Stomach (tissue), 9 donors: ENCODE data around the gene GPC5. TPM values are rescaled to one million over a fixed set of nuclear protein-coding genes. Genes with fewer than 3 reads are reported as not detected.
A peak's percentile ranks its signal among the peaks of the same experiment; 100 is the strongest.

Experiments
- DNase-seq, 2 donors: peaks; one replicate each; pipeline versions ENCODE4 v3.0.0 to v3.0.0-alpha.2; 2013 to 2019
- H3K27ac ChIP-seq, 5 donors: fragments of 200-600 bp in 4 of 5; sonication (generic) in 4 of 5; one replicate each; pipeline ENCODE4 v1.5.1; 2013 to 2019; ENCODE audit warnings: mild to moderate bottlenecking in 1 of 5, moderate library complexity in 1 of 5
- H3K27me3 ChIP-seq, 3 donors: fragments of 200-600 bp; sonication (generic); one replicate each; pipeline ENCODE4 v1.5.1; 2017 to 2019; ENCODE audit warnings: mixed run types in 1 of 3
- H3K36me3 ChIP-seq, 4 donors: fragments of 200-600 bp; sonication (generic); 1 replicate in 3 of 4; 2 replicates in 1 of 4; pipeline ENCODE4 v1.5.1; 2016 to 2019
- H3K4me1 ChIP-seq, 4 donors: fragments of 200-600 bp; sonication (generic); one replicate each; pipeline ENCODE4 v1.5.1; 2016 to 2019
- H3K4me3 ChIP-seq, 4 donors: fragments of 200-600 bp; sonication (generic) in 3 of 4; one replicate each; pipeline ENCODE4 v1.5.1; 2016 to 2019; ENCODE audit warnings: mild to moderate bottlenecking in 1 of 4
- H3K9me3 ChIP-seq, 4 donors: fragments of 200-600 bp; sonication (generic); one replicate each; pipeline ENCODE4 v1.5.1; 2016 to 2019
- EP300 ChIP-seq: sonication (generic); formaldehyde crosslinking; IDR thresholded peaks from one replicate; pipeline ENCODE4 v1.6.1; 2017; ENCODE audit warnings: antibody characterized with exemption
- POLR2A ChIP-seq, 4 donors: fragments of 450-650 bp; IDR thresholded peaks; one replicate each; pipeline ENCODE4 v1.6.1; 2016; ENCODE audit warnings: antibody characterized with exemption in 4 of 4, control low read depth in 2 of 4, mild to moderate bottlenecking in 1 of 4, moderate library complexity in 1 of 4
- POLR2AphosphoS5 ChIP-seq, 3 donors: sonication (generic); formaldehyde crosslinking; IDR thresholded peaks; one replicate each; pipeline ENCODE4 v1.6.1; 2016; ENCODE audit warnings: antibody characterized with exemption in 3 of 3
- WGBS, 5 donors: extraction: QIAGEN DNeasy Blood & Tissue Kit in 3 of 5; methylation state at CpG; one replicate each; pipeline versions ENCODE4 v1.1.5 to v1.1.7; 2013 to 2018; 5-methylcytosine and 5-hydroxymethylcytosine counted together
- intact Hi-C: fragments of 100-400 bp; cut with DNase I; formaldehyde crosslinking; loops from one replicate; pipeline ENCODE4 v1.15.1; 2023; ENCODE audit warnings: low total_unique reads
- polyA plus RNA-seq, 3 donors: library from polyadenylated mRNA; stranded (reverse); fragments of 200-250 nt; gene quantifications; one replicate each; pipeline ENCODE4 v1.2.3, GENCODE V29; 2013
- total RNA-seq, 5 donors: library from RNA; depleted of rRNA; stranded (reverse); fragments of >200 nt; gene quantifications; one replicate each; pipeline versions ENCODE4 v1.1.0 to v1.2.3, GENCODE V29; 2014 to 2016
- TF ChIP-seq, protein P1 (sequence below), 7 experiments: fragments of 450-650 bp in 4 of 7; fragments of 200-600 bp in 3 of 7; sonication (generic) in 3 of 7; IDR thresholded peaks; one replicate each; pipeline ENCODE4 v1.5.1; 2016 to 2019; ENCODE audit warnings: antibody characterized with exemption in 7 of 7, control low read depth in 2 of 7, mild to moderate bottlenecking in 1 of 7
- donor health status: healthy with polysubstance abuse.
- donor health status: Bipolar disorder and iron deficiency.
- donor health status: healthy.

GPC5 gene
- total and polyA plus RNA-seq, 8 donors: 0.87 to 2.8 TPM; not detected in 6

DNA sequence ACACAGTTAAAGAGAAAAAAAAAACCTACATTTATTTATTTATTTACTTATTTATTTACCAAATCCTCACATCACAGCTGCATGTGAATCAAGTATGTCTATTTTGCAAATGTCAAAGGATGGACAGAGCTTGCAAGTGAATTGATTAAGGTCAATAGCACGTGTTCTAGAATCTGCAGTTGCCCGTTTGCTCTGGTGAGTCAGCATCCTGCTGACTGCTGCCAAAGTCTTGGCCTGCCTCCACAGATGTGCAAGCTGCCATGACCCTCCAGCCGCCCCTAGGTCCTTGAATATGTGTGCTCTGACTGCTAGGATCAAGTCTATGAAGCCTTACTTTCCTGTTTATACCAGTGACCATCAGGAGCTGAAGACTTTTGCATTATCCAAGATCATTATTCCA lies 320.6 kb downstream of the GPC5 start:
- TF ChIP-seq, protein P1, sequence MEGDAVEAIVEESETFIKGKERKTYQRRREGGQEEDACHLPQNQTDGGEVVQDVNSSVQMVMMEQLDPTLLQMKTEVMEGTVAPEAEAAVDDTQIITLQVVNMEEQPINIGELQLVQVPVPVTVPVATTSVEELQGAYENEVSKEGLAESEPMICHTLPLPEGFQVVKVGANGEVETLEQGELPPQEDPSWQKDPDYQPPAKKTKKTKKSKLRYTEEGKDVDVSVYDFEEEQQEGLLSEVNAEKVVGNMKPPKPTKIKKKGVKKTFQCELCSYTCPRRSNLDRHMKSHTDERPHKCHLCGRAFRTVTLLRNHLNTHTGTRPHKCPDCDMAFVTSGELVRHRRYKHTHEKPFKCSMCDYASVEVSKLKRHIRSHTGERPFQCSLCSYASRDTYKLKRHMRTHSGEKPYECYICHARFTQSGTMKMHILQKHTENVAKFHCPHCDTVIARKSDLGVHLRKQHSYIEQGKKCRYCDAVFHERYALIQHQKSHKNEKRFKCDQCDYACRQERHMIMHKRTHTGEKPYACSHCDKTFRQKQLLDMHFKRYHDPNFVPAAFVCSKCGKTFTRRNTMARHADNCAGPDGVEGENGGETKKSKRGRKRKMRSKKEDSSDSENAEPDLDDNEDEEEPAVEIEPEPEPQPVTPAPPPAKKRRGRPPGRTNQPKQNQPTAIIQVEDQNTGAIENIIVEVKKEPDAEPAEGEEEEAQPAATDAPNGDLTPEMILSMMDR (IDR thresholded peaks at IDR 0.05): no peak
- TF ChIP-seq EP300: no peak
- no peak for TF ChIP-seq POLR2A (IDR thresholded peaks at IDR 0.05)
- TF ChIP-seq POLR2AphosphoS5 (IDR thresholded peaks at IDR 0.05): no peak
- no peaks in the 10 kb centered on the region for H3K36me3 ChIP-seq
- H3K9me3 ChIP-seq: no peaks in the 10 kb centered on the region
- no peak overlapping the region for H3K27ac ChIP-seq
- no peak overlapping the region for H3K4me3 ChIP-seq
- intact Hi-C loops: no loop called here
- H3K27me3 ChIP-seq: no peaks in the 10 kb centered on the region
- peaks cover 0 to 4% (median 0%) of the 10 kb centered on the region in 4 donors for H3K4me1 ChIP-seq
- DNase-seq: peak in 1 of 2 donors; percentile 7
- 8 to 20% (median 12%) methylated on average over 3 of the region's 3 CpGs for WGBS, 5 donors

DNA sequence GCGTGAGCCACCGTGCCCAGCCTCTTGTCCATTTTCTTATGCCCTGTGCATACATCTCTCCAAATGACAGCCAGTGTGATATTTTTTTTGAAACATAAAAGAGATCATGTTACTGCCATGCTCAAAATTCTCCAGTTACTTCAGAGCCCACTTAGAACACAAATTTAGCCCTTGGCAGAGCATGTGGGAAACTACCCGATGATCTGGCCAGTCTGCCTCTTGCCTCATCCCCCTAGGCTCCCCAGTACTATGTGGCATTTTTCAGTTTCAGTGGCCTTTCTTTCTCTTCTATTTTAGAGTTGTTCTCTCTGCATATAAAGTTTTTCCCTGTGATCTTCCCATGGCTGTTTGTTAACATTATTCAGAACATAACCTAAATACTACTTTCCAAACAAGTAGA lies 323.0 kb downstream of the GPC5 start:
- Histone ChIP-seq H3K27me3 (no peaks in the 10 kb centered on the region), H3K4me3 (no peak overlapping the region), H3K9me3 (no peaks in the 10 kb centered on the region), H3K27ac (no peak overlapping the region), H3K4me1 (peaks cover 0 to 4% (median 0%) of the 10 kb centered on the region in 4 donors), H3K36me3 (no peaks in the 10 kb centered on the region)
- DNase-seq: no peak
- TF ChIP-seq POLR2AphosphoS5 (IDR thresholded peaks at IDR 0.05) (no peak), POLR2A (IDR thresholded peaks at IDR 0.05) (no peak), EP300 (no peak)
- TF ChIP-seq, protein P1 (IDR thresholded peaks at IDR 0.05): no peak
- WGBS, 5 donors: 69 to 79% (median 77%) methylated on average over 3 of the region's 3 CpGs
- intact Hi-C loops: no loop called here

GRCh38 chr13:91722267-91722884 lies 324.0 kb downstream of the GPC5 start:
- Histone ChIP-seq H3K27ac (no peak overlapping the region), H3K4me1 (peaks cover 0 to 4% (median 0%) of the 10 kb centered on the region in 4 donors), H3K27me3 (no peaks in the 10 kb centered on the region), H3K9me3 (no peaks in the 10 kb centered on the region), H3K4me3 (no peak overlapping the region), H3K36me3 (no peaks in the 10 kb centered on the region)
- TF ChIP-seq, protein P1 (IDR thresholded peaks at IDR 0.05): peak in 4 of 7 experiments; percentile 34 to 61 (median 45)
- TF ChIP-seq POLR2A (IDR thresholded peaks at IDR 0.05) (no peak), POLR2AphosphoS5 (IDR thresholded peaks at IDR 0.05) (no peak), EP300 (no peak)
- DNase-seq: peak in 1 of 2 donors; percentile 53
- intact Hi-C loops: no loop called here
- 21 to 23% (median 22%) methylated on average over 4 of the region's 4 CpGs for WGBS, 5 donors

DNA sequence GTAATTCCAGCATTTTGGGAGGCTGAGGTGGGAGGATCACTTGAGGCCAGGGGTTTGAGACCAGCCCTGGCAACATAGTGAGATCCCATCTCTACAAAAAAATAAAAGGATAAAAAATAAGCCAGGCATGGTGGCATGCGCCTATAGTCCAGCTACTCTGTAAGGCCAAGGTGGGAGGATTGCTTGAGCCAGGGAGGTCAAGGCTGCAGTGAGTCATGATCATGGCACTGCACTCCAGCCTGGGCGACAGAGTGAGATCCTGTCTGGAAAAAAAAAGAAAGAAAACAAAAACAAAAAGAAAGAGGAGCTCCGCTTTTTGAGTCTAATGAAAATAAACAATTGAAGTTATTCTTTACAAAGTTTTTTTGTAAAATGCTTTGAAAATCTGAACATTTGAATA lies 326.2 kb downstream of the GPC5 start:
- Histone ChIP-seq H3K9me3 (no peaks in the 10 kb centered on the region), H3K4me1 (peaks cover 0 to 4% (median 0%) of the 10 kb centered on the region in 4 donors), H3K27me3 (no peaks in the 10 kb centered on the region), H3K27ac (no peak overlapping the region), H3K4me3 (no peak overlapping the region), H3K36me3 (no peaks in the 10 kb centered on the region)
- TF ChIP-seq, protein P1 (IDR thresholded peaks at IDR 0.05): no peak
- TF ChIP-seq EP300: no peak
- TF ChIP-seq POLR2A (IDR thresholded peaks at IDR 0.05): no peak
- no peak for TF ChIP-seq POLR2AphosphoS5 (IDR thresholded peaks at IDR 0.05)
- intact Hi-C loops: no loop called here
- no peak for DNase-seq
- WGBS, 5 donors: 44 to 66% (median 60%) methylated on average over 3 of the region's 3 CpGs
